ENCODE data around the gene JAKMIP1.

The JAKMIP1 gene

DNA sequence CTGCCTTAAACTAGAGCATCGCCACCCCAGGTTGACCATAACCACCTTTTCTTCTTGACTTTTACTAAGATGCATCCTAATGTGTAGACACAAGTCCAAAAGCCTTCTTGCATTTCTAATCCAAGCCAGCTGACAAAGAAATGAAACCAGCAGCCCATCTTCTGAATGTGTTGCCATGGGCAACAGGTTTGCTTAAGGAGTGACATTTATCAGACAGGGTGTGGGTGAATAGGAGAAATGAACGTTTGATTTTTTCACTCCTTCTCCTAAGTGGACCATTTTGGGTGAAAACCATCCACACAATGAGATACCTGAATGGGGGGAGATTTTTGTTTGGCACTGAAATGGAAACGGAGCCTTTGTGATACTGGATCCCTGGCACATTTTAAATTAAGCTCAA is 109.4 kb downstream of the JAKMIP1 start:
- Histone ChIP-seq H3F3A (ENCODE audit: low read depth) (no peaks in the 10 kb centered on the region), H3K9me3 (ENCODE audit: insufficient read depth, low read depth, low read length) (no peaks in the 10 kb centered on the region), H3K9me2 (replicated peaks; ENCODE audit: low read depth, low read length) (no peaks in the 10 kb centered on the region), H3K36me3 (ENCODE audit: insufficient read depth, low read length) (no peaks in the 10 kb centered on the region), H3K4me2 (ENCODE audit: low read depth, low read length, poor library complexity, severe bottlenecking) (no peak overlapping the region), H3K4me3 (ENCODE audit: low read length, poor library complexity, severe bottlenecking) (no peak overlapping the region), H3K4me1 (ENCODE audit: insufficient read depth, low read length, poor library complexity, severe bottlenecking) (peaks cover 13% of the 10 kb centered on the region), H3K27me3 (ENCODE audit: insufficient read depth, low read length, poor library complexity, severe bottlenecking) (no peaks in the 10 kb centered on the region), H3K79me2 (ENCODE audit: insufficient read depth, low read length) (no peaks in the 10 kb centered on the region), H2AFZ (ENCODE audit: low read length) (no peak overlapping the region), H3K9ac (ENCODE audit: low read depth, low read length, poor library complexity, severe bottlenecking) (no peak overlapping the region), H4K20me1 (ENCODE audit: insufficient read depth, low read length, poor library complexity, severe bottlenecking) (no peaks in the 10 kb centered on the region)
- TF ChIP-seq EZH2phosphoT487 (IDR thresholded peaks at IDR 0.05; ENCODE audit: borderline replicate concordance), result no peak
- TF ChIP-seq, protein P1, sequence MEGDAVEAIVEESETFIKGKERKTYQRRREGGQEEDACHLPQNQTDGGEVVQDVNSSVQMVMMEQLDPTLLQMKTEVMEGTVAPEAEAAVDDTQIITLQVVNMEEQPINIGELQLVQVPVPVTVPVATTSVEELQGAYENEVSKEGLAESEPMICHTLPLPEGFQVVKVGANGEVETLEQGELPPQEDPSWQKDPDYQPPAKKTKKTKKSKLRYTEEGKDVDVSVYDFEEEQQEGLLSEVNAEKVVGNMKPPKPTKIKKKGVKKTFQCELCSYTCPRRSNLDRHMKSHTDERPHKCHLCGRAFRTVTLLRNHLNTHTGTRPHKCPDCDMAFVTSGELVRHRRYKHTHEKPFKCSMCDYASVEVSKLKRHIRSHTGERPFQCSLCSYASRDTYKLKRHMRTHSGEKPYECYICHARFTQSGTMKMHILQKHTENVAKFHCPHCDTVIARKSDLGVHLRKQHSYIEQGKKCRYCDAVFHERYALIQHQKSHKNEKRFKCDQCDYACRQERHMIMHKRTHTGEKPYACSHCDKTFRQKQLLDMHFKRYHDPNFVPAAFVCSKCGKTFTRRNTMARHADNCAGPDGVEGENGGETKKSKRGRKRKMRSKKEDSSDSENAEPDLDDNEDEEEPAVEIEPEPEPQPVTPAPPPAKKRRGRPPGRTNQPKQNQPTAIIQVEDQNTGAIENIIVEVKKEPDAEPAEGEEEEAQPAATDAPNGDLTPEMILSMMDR (conservative IDR thresholded peaks at IDR 0.05; ENCODE audit: low read length), result no peak

DNA sequence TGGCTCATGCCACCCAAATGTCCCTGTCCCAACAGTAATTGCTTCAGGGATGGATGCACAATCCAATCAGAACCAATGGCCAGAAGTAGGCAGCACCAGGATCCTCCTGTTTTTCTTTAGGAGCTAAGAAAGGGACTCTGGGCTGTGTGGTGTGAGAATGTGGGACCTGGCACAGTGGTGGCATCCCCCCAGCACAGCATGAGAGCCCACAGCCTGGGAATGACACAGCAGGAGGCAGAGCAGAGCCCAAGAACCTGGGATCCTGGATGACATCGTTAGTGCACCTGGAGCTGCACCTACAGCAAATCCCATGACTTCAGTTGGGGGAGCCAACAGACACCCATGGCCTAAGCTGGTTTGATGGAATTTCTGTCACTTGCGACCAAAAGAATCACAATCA is 111.4 kb downstream of the JAKMIP1 start:
- Histone ChIP-seq H3K9me3 (ENCODE audit: insufficient read depth, low read depth, low read length) (no peaks in the 10 kb centered on the region), H3K4me3 (ENCODE audit: low read length, poor library complexity, severe bottlenecking) (no peak overlapping the region), H3K27me3 (ENCODE audit: insufficient read depth, low read length, poor library complexity, severe bottlenecking) (no peaks in the 10 kb centered on the region), H3K4me2 (ENCODE audit: low read depth, low read length, poor library complexity, severe bottlenecking) (no peak overlapping the region), H3K36me3 (ENCODE audit: insufficient read depth, low read length) (no peaks in the 10 kb centered on the region), H3F3A (ENCODE audit: low read depth) (no peaks in the 10 kb centered on the region), H2AFZ (ENCODE audit: low read length) (no peak overlapping the region), H3K79me2 (ENCODE audit: insufficient read depth, low read length) (no peaks in the 10 kb centered on the region), H4K20me1 (ENCODE audit: insufficient read depth, low read length, poor library complexity, severe bottlenecking) (no peaks in the 10 kb centered on the region), H3K9me2 (replicated peaks; ENCODE audit: low read depth, low read length) (no peaks in the 10 kb centered on the region), H3K4me1 (ENCODE audit: insufficient read depth, low read length, poor library complexity, severe bottlenecking) (peaks cover 13% of the 10 kb centered on the region), H3K9ac (ENCODE audit: low read depth, low read length, poor library complexity, severe bottlenecking) (no peak overlapping the region)
- TF ChIP-seq EZH2phosphoT487 (IDR thresholded peaks at IDR 0.05; ENCODE audit: borderline replicate concordance), result no peak
- TF ChIP-seq, protein P1 (conservative IDR thresholded peaks at IDR 0.05; ENCODE audit: low read length), result no peak

DNA sequence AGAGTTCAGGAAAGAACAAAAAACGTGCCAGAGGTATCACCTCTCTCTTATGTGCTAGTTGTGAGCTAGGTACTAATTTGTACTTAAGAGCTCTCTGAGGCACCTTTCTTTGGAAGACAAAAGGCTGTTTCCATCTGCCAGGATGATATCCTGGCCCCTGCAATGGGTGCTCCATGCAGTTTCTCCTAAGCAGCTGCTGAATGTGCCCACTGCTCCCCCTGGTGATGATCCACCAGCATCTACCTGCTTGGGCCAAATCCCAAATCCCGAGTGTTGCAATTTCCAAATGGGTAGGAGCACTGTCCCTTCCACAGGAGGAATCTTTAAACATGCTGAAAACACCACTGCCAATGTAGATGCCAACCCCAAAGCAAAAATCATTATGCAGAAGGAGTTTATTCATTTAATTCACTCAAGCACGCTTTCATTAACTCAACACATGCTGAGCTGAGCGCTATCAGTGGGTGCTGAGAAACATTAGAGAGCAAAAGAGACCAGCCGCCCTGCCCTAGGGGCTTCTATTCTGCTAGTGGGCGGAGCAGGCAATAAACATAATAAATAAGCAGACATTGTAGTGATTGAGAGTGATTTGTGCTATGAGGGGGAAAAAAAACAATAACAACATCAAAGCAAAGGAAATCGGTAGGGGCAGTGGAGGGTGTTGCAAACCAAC is 112.5 kb downstream of the JAKMIP1 start:
- no peaks in the 10 kb centered on the region for H4K20me1 ChIP-seq (ENCODE audit: insufficient read depth, low read length, poor library complexity, severe bottlenecking)
- H3K4me3 ChIP-seq (ENCODE audit: low read length, poor library complexity, severe bottlenecking), result no peak overlapping the region
- H3K27me3 ChIP-seq (ENCODE audit: insufficient read depth, low read length, poor library complexity, severe bottlenecking), result no peaks in the 10 kb centered on the region
- H3K36me3 ChIP-seq (ENCODE audit: insufficient read depth, low read length), result no peaks in the 10 kb centered on the region
- no peaks in the 10 kb centered on the region for H3K9me3 ChIP-seq (ENCODE audit: insufficient read depth, low read depth, low read length)
- H3F3A ChIP-seq (ENCODE audit: low read depth), result no peaks in the 10 kb centered on the region
- TF ChIP-seq, protein P1 (conservative IDR thresholded peaks at IDR 0.05; ENCODE audit: low read length), result peak; percentile 51
- no peak for TF ChIP-seq EZH2phosphoT487 (IDR thresholded peaks at IDR 0.05; ENCODE audit: borderline replicate concordance)
- no peaks in the 10 kb centered on the region for H3K79me2 ChIP-seq (ENCODE audit: insufficient read depth, low read length)
- no peak overlapping the region for H3K4me2 ChIP-seq (ENCODE audit: low read depth, low read length, poor library complexity, severe bottlenecking)
- no peaks in the 10 kb centered on the region for H3K9me2 ChIP-seq (replicated peaks; ENCODE audit: low read depth, low read length)
- H2AFZ ChIP-seq (ENCODE audit: low read length), result no peak overlapping the region
- H3K4me1 ChIP-seq (ENCODE audit: insufficient read depth, low read length, poor library complexity, severe bottlenecking), result peaks cover 13% of the 10 kb centered on the region
- no peak overlapping the region for H3K9ac ChIP-seq (ENCODE audit: low read depth, low read length, poor library complexity, severe bottlenecking)

Data from Loucy (cell line).